GM19240 (cell line): ENCODE results near the gene ZNF429.
"Not testable (repeated sequence)": the region's sequence is repeated elsewhere in the genome, so short reads cannot be mapped to it uniquely, and the experiment has no call there.

ENCODE experiments used
- DNase-seq: peaks from one replicate; pipeline ENCODE4 v3.0.0; 2011; ENCODE audit warnings: low spot score; ENCODE audit not compliant: insufficient read length

Gene ZNF429

DNA sequence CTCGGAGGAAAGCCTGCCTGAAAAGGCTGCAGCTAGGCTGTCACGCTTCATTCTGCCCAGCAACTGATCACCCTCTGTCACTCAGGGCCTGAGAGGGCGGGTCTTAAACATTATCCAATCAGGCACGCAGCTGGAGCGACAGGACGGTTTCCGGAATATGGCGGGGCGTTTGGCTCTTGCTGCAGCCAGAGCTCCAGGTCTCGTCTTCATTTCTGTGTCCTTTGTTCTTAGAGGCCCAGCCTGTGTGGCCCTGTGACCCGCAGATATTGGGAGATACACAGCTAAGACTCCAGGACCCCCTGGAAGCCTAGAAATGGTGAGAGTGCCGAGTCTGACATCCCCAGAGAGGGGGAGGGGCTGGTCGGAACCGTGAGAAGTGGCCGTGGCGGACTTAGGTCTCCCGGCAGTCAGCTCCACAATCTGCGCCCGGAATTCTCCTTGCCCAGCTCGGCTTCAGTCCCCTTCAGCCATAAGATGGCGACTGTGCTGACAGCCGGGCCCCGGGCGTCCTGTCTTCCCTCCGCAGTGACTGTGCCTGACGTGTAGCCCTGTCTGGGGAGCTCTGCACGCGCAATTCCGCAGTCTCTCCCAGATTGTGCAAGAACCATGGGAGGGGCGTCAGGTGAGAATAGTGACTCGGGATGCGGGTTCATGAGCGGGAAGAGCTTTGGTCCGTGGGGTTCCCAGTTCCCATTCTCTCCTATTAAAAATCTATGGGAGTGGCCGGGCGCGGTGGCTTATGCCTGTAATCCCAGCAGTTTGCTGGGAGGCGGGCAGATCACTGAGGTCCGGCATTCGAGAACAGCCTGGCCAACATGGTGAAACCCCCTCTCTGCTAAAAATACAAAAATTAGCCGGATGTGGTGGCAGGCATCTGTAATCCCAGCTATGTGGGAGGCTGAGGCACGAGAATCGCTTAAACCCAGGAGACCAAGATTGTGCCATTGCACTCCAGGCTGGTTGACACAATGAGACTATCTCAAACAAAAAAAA is at the start of gene ZNF429:
ZNF429 (plus strand) TSS at position 144 of the 993 bp plus-strand sequence; CDS start at position 314, 170 bp downstream.
- DNase-seq, result peak; percentile 90

DNA sequence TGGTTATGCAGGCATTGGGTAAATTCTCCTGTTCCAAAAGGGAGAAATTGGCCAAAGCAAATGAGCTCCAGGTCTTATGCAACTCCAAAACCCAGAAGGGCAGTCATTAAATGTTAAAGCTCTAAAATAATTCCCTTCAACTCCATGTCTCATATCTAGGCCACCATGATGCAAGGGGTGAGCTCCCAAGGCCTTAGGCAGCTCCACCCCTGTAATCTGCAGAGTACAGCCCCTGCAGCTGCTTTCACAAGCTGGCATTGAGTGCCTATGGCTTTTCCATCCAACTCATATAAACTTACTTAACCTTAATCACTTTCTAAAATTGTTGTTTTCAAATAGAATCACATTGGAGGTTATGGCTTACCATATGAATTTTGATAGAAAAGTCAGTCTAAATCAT is 44.7 kb upstream of the ZNF429 start:
- DNase-seq, result no peak

GRCh38 chr19:21462540-21462939 is 42.9 kb upstream of the ZNF429 start:
- no peak for DNase-seq

DNA sequence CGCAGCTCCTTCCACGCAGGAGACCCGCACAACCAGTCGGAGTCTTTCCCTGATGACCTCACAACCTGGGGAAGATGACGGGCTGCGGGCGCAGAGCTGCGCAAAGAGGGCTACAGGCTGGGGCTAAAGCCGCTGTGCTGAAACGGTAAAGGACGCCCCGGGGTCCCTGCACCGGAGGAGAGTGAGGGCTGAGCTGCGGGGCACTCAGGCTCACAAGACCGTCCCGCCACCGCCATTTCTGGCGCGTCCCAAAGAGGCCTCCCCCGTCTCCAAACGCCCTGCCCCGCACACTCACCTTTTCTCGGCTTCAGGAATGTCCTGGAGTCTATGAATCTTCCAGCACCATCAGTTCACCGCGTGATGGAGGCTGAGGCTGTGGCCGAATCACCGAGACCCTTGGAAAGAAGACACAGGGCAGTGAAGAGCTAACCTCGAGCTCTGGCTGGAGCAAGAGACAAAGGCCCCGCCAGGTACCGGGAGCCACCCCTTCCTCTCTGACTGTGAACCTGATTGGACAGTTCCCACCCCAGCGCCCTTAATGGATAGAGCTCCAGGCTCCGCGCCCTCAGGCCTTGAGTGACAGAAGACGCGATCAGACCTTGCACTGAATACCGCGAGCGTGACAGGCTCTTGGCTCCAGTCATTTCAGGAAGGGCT is 41.8 kb upstream of the ZNF429 start:
- no peak for DNase-seq

DNA sequence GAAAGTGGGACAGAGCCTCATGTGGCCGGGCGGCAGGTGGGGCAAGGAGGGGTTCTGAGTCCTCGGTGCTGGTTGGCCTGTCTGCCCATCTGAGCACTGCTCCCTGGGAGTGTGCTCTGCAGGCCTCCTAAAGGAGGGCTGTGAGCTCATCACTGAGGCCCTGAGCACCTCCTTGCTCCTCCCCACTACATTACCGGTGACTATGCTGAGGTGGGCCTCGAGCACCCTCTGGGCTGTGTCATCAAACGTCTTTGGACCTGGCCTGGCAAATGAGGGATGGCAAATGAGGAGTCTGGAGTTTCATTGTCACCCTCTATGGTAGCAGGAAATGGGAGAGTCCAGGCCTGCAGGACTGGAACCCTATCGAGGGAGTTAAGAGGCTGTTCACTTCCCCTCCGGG is 38.8 kb upstream of the ZNF429 start:
- DNase-seq, result no peak

- no peak for DNase-seq
Observed at GRCh38 chr19:21468791-21469190, 36.6 kb upstream of the ZNF429 start.

DNA sequence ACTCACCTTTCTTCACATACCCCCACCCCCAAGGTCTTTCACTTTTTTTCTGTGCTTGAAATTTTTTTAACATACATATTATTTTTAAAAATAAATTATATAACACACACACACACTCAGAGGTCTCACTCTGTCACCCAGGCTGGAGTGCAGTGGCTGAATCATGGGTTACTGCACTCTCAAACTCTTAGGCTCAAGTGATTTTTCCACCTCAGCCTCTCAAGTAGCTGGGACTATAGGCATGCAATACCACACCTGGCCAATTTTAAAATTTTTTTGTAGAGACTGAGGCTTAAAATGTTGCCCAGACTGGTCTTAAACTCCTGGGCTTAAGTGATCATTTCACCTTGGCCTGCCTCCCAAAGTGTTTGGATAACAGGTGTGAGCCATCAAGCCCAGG is 32.9 kb upstream of the ZNF429 start:
- DNase-seq, result no peak

DNA sequence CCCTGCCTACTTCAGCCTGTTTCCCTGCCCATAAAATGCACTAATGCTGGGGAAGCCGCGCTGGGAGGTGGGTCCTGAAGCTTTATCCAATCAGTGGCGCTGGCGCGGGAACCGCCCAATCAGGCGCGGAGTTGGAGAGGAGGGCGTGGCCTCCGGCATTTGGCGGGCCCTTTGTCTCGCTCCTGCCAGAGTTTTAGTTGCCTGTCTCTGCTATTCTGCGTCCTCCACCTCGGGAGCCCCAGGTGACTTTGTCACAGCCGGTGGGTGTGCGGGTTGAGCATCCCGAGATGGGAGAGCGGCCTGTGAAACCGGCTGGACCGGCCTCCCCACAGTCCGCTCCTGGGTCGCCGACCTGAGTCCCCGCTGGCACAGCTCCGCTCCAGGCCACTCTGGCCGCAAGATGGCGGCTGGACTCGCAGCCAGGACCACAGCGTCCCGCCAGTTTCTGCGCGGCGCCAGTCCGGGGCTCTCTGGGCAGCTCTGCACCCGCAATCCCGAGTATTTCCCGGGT is 30.7 kb upstream of the ZNF429 start:
- no peak for DNase-seq

- DNase-seq, result not testable (repeated sequence)
Observed at GRCh38 chr19:21482361-21482760, 23.0 kb upstream of the ZNF429 start.

GRCh38 chr19:21482863-21483276 is 22.5 kb upstream of the ZNF429 start:
- no peak for DNase-seq

- DNase-seq, result no peak
Observed at GRCh38 chr19:21483589-21484170, 21.7 kb upstream of the ZNF429 start.

DNA sequence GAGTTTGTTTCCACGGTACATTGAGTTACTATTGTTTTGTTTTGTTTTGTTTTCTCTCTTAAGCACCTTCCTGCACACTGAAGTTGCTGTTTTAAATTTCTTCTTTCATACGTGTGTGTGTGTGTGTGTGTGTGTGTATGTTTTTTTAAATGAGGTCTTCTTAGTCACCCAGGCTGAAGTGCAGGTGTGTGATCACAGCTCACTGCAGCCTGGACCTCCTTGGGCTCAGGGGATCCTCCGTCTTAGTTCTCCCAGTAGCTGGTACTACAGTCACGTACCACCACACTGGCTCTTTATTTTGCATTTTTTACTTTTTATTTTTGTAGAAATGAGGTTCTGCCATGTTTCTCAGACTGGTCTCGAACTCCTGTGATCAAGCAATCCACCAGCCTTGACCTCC is 20.8 kb upstream of the ZNF429 start:
- no peak for DNase-seq

GRCh38 chr19:21485926-21486325 is 19.5 kb upstream of the ZNF429 start:
- DNase-seq, result no peak

GRCh38 chr19:21487969-21488368 is 17.4 kb upstream of the ZNF429 start:
- no peak for DNase-seq

DNA sequence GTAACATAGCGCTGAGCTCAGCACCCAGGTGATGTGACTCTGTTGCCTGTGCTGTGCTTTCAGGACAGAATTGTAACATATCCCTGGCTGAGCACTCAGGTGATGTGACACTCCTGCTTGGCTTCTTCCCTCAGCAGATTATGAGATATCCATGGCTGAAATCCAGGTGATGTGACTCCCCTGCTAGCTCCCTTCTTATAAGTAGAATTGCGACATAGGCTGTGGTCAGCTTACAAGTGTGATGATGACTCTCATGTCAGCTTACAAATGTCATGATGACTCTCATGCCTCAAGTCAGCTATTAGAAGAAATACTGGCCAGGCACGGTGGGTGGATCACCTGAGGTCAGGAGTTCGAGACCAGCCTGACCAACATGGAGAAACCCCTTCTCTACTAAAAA is 14.3 kb upstream of the ZNF429 start:
- no peak for DNase-seq

- no peak for DNase-seq
Observed at GRCh38 chr19:21492947-21493906, 12.2 kb upstream of the ZNF429 start.

GRCh38 chr19:21496876-21497275 is 8.5 kb upstream of the ZNF429 start:
- DNase-seq, result no peak

GRCh38 chr19:21498651-21499050 is 6.8 kb upstream of the ZNF429 start:
- DNase-seq, result no peak

DNA sequence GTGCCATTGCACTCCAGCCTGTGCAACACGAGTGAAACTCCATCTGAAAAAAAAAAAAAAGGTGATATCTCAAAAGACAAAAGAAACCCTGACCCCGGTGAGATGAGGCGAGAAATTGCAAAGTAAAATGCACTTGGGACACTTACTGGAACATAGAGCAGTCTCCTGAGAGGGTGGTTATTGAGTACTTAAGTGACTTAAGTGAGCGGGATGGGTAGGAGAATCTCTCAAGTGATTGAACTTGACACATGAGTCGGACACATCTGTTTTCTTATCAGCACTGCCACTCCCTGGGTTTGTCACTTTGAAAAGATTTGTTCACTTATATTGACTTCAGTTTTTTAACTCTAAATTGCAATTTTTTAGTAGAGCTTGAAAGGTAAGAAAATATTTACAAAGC is 2.8 kb downstream of the ZNF429 start:
- DNase-seq, result no peak

GRCh38 chr19:21511058-21511457 is 5.7 kb downstream of the ZNF429 start:
- DNase-seq, result not testable (repeated sequence)

GRCh38 chr19:21512609-21513008 is 7.2 kb downstream of the ZNF429 start:
- DNase-seq, result not testable (repeated sequence)
